ENCODE results near the gene PTGER2. TPM values are rescaled to one million over a fixed set of nuclear protein-coding genes. Genes with fewer than 3 reads are reported as not detected.

The PTGER2 gene
- polyA plus RNA-seq, 1 of the 3 experiments (the other 2 are of a cell fraction), result 0.67 TPM

- TF ChIP-seq ELF1 (IDR thresholded peaks at IDR 0.05) (no peak), MXI1 (IDR thresholded peaks at IDR 0.05; ENCODE audit: low read depth, low read length) (no peak), MEF2A (IDR thresholded peaks at IDR 0.05; ENCODE audit: borderline replicate concordance, low read depth) (no peak), MAX (IDR thresholded peaks at IDR 0.05; ENCODE audit: low read depth) (no peak), GATA2 (CRISPR knock-in tag; IDR thresholded peaks at IDR 0.05) (no peak), ZBTB33 (IDR thresholded peaks at IDR 0.05; ENCODE audit: borderline replicate concordance, low read depth) (no peak), EP300 (IDR thresholded peaks at IDR 0.05; ENCODE audit: borderline replicate concordance in 1 of 2, low read depth in 1 of 2, low read length in 1 of 2) (no peak), RXRA (IDR thresholded peaks at IDR 0.05; ENCODE audit: borderline replicate concordance, low read depth) (no peak), TEAD4 (IDR thresholded peaks at IDR 0.05; ENCODE audit: borderline replicate concordance, insufficient read depth) (no peak)
Observed at GRCh38 chr14:52339262-52339661, 25.1 kb downstream of the PTGER2 start (continued).

- ChIA-PET CTCF (no interaction called here), POLR2A (no interaction called here)
- Histone ChIP-seq H3F3A (replicated peaks; ENCODE audit: insufficient read depth) (no peaks in the 10 kb centered on the region), H3K9me3 (no peaks in the 10 kb centered on the region), H3K4me3 (ENCODE audit: low read depth in 2 of 2, low read length in 1 of 2) (no peak overlapping the region), H4K20me1 (ENCODE audit: insufficient read depth) (no peaks in the 10 kb centered on the region), H3K36me3 (replicated peaks in 1 of 2; ENCODE audit: control insufficient read depth in 1 of 2, insufficient read depth in 2 of 2, low read length in 1 of 2) (no peaks in the 10 kb centered on the region), H3K9ac (no peak overlapping the region), H3K4me1 (ENCODE audit: control insufficient read depth in 1 of 2, insufficient read depth in 2 of 2, low read depth in 1 of 2, low read length in 1 of 2) (peaks cover 3 to 8% of the 10 kb centered on the region in 2 experiments; a peak in 2 of 4 replicates), H3K27ac (ENCODE audit: low read depth in 2 of 2, low read length in 1 of 2) (peak overlapping the region in 1 of 2 experiments; percentile 6; a peak in 1 of 4 replicates), H3K27me3 (ENCODE audit: insufficient read depth) (no peaks in the 10 kb centered on the region), H3K79me2 (ENCODE audit: insufficient read depth) (no peaks in the 10 kb centered on the region), H3K9me2 (no peaks in the 10 kb centered on the region), H2AFZ (ENCODE audit: low read depth) (no peak overlapping the region), H3K4me2 (no peak overlapping the region; the same call in 1 of the 2 replicates)
- WGBS (ENCODE audit: low lambda C conversion rate), result 55% methylated on average over 1 of the region's 1 CpG
- no peak for TF ChIP-seq TAF1 (IDR thresholded peaks at IDR 0.05; ENCODE audit: borderline replicate concordance, low read depth, low read length)
- 0 out of 2 replicates have a peak, but pooled peaks have one; percentile 26 for TF ChIP-seq NFIC (IDR thresholded peaks at IDR 0.05; ENCODE audit: borderline replicate concordance)
- no peak for TF ChIP-seq REST (IDR thresholded peaks at IDR 0.05; ENCODE audit: low read depth, low read length)
- TF ChIP-seq SMC3 (IDR thresholded peaks at IDR 0.05; ENCODE audit: low read depth, low read length), result no peak
- peak; percentile 18; the same call in 1 of the 2 replicates for TF ChIP-seq JUND (IDR thresholded peaks at IDR 0.05)
- no peak for TF ChIP-seq IRF3 (IDR thresholded peaks at IDR 0.05; ENCODE audit: low read depth, low read length)
- no peak for TF ChIP-seq POLR2AphosphoS5 (IDR thresholded peaks at IDR 0.05; ENCODE audit: low read depth, low read length)
- no peak for TF ChIP-seq CTCF (IDR thresholded peaks at IDR 0.05)
- 0 out of 2 replicates have a peak, but pooled peaks have one; percentile 5 for TF ChIP-seq TCF12 (IDR thresholded peaks at IDR 0.05)
- no peak for TF ChIP-seq FOXM1 (IDR thresholded peaks at IDR 0.05; ENCODE audit: low read depth)
- no peak for DNase-seq
Observed at GRCh38 chr14:52342849-52343596, 28.9 kb downstream of the PTGER2 start.

Data from SK-N-SH (cell line).